Gastrocnemius medialis (tissue), 4 donors: ENCODE measurements around the gene PIGH. TPM values are rescaled to one million over a fixed set of nuclear protein-coding genes. Genes with fewer than 3 reads are reported as not detected.

Source experiments
- ATAC-seq, 2 donors: fragments of 150-250 bp; one replicate each; pipeline ENCODE4 v1.9.1; 2016
- DNase-seq, 2 donors: peaks; one replicate each; pipeline ENCODE4 v3.0.0-alpha.2; 2019
- H3K27ac ChIP-seq, 4 donors: fragments of 200-600 bp; sonication (generic); 1 replicate in 1 of 4; 2 replicates in 3 of 4; pipeline ENCODE4 v1.5.1; 2016 to 2018; ENCODE audit warnings: mild to moderate bottlenecking in 2 of 4, moderate library complexity in 1 of 4
- H3K27me3 ChIP-seq, 3 donors: fragments of 200-600 bp; sonication (generic) in 2 of 3; 1 replicate in 1 of 3; 2 replicates in 2 of 3; pipeline versions ENCODE4 v1.5.1 to v1.6.0; 2016 to 2019; ENCODE audit warnings: mild to moderate bottlenecking in 1 of 3, moderate library complexity in 1 of 3
- H3K36me3 ChIP-seq, 2 donors: fragments of 200-600 bp; sonication (generic) in 1 of 2; one replicate each; pipeline ENCODE4 v1.5.1; 2017 to 2018
- H3K4me1 ChIP-seq, 2 donors: fragments of 200-600 bp; sonication (generic) in 1 of 2; one replicate each; pipeline ENCODE4 v1.5.1; 2016 to 2017; ENCODE audit warnings: mild to moderate bottlenecking in 2 of 2
- H3K4me3 ChIP-seq, 4 donors: fragments of 200-600 bp; sonication (generic) in 3 of 4; 1 replicate in 1 of 4; 2 replicates in 3 of 4; pipeline ENCODE4 v1.5.1; 2016 to 2019; ENCODE audit warnings: mild to moderate bottlenecking in 2 of 4
- H3K9me3 ChIP-seq, 3 donors: fragments of 200-600 bp; sonication (generic) in 2 of 3; 1 replicate in 1 of 3; 2 replicates in 2 of 3; pipeline ENCODE4 v1.5.1; 2016 to 2019
- CTCF ChIP-seq, 5 experiments: fragments of 450-650 bp in 3 of 5; fragments of 200-600 bp in 2 of 5; sonication (generic) in 2 of 5; IDR thresholded peaks in 4 of 5; conservative IDR thresholded peaks in 1 of 5; 1 replicate in 4 of 5; 2 replicates in 1 of 5; pipeline ENCODE4 v1.5.1; 2016 to 2019; ENCODE audit warnings: antibody characterized with exemption in 5 of 5, mild to moderate bottlenecking in 3 of 5, moderate library complexity in 3 of 5
- POLR2A ChIP-seq, 2 donors: fragments of 450-650 bp; IDR thresholded peaks; one replicate each; pipeline ENCODE4 v1.6.1; 2017; ENCODE audit warnings: antibody characterized with exemption in 2 of 2, mild to moderate bottlenecking in 2 of 2, moderate library complexity in 2 of 2
- in situ Hi-C, 4 donors: fragments of 200-750 bp; cut with MboI; loops; one replicate each; pipeline versions ENCODE4 v1.15.0 to v1.8.0; 2017; ENCODE audit warnings: low sequenced_read_pairs in 4 of 4
- intact Hi-C: fragments of 100-400 bp; cut with DNase I; formaldehyde crosslinking; loops from one replicate; pipeline ENCODE4 v1.15.1; 2023; ENCODE audit warnings: low total_unique reads
- total RNA-seq, 4 donors: library from RNA; depleted of rRNA; stranded (reverse); fragments of >200 nt; gene quantifications; one replicate each; pipeline versions ENCODE4 v1.1.0 to v1.2.3, GENCODE V29; 2016

The PIGH gene
- total RNA-seq, 4 donors from 2014 or later, result 27.8 to 48.5 (median 35.3) TPM

- intact Hi-C loops (loop anchor here (1.0 kb wide), 2 partner anchors 8 to 13 kb away; no protein-coding TSS in a partner anchor), in situ Hi-C loops (no loop called here)
- peak in 1 of 2 donors; percentile 73 for TF ChIP-seq POLR2A (IDR thresholded peaks at IDR 0.05)
- TF ChIP-seq CTCF (IDR thresholded peaks at IDR 0.05 in 4 of 5, conservative IDR thresholded peaks at IDR 0.05 in 1 of 5), result no peak
- peaks cover 0 to 7% of the 10 kb centered on the region in 2 donors for H3K36me3 ChIP-seq
- peak; percentile 94 to 97 for ATAC-seq
- H3K4me3 ChIP-seq, result no peak overlapping the region
- H3K9me3 ChIP-seq, result no peaks in the 10 kb centered on the region
- DNase-seq, result peak; percentile 31 to 59
- peaks cover 10 to 35% of the 10 kb centered on the region in 2 donors for H3K4me1 ChIP-seq
- peak overlapping the region; percentile 63 to 89 (median 80) for H3K27ac ChIP-seq
- no peaks in the 10 kb centered on the region for H3K27me3 ChIP-seq
These were observed 36.4 kb upstream of the PIGH start for GRCh38 chr14:67636361-67636919.

- no peaks in the 10 kb centered on the region for H3K9me3 ChIP-seq
- in situ Hi-C loops (no loop called here), intact Hi-C loops (no loop called here)
- no peaks in the 10 kb centered on the region for H3K27me3 ChIP-seq
- ATAC-seq (no peak), DNase-seq (no peak)
- H3K36me3 ChIP-seq, result peaks cover 0 to 7% of the 10 kb centered on the region in 2 donors
- peaks cover 10 to 39% of the 10 kb centered on the region in 2 donors for H3K4me1 ChIP-seq
- H3K27ac ChIP-seq, result peak overlapping the region in 1 of 4 donors; percentile 89
- H3K4me3 ChIP-seq, result no peak overlapping the region
- TF ChIP-seq CTCF (IDR thresholded peaks at IDR 0.05 in 4 of 5, conservative IDR thresholded peaks at IDR 0.05 in 1 of 5) (no peak), POLR2A (IDR thresholded peaks at IDR 0.05) (no peak)
These were observed 33.5 kb upstream of the PIGH start for GRCh38 chr14:67633451-67634147.

- Histone ChIP-seq H3K36me3 (peaks cover 0 to 15% of the 10 kb centered on the region in 2 donors), H3K27me3 (no peaks in the 10 kb centered on the region), H3K4me3 (no peak overlapping the region), H3K4me1 (peaks cover 6 to 17% of the 10 kb centered on the region in 2 donors), H3K9me3 (no peaks in the 10 kb centered on the region), H3K27ac (peak overlapping the region in 2 of 4 donors; percentile 36 to 52)
- in situ Hi-C loops, result no loop called here
- ATAC-seq (no peak), DNase-seq (no peak)
- intact Hi-C loops, result no loop called here
- TF ChIP-seq CTCF (IDR thresholded peaks at IDR 0.05 in 4 of 5, conservative IDR thresholded peaks at IDR 0.05 in 1 of 5), result no peak
- TF ChIP-seq POLR2A (IDR thresholded peaks at IDR 0.05), result no peak
These were observed 30.9 kb upstream of the PIGH start for GRCh38 chr14:67630938-67631337.

GRCh38 chr14:67630186-67630585 lies 30.1 kb upstream of the PIGH start:
- intact Hi-C loops (no loop called here), in situ Hi-C loops (no loop called here)
- no peak overlapping the region for H3K4me3 ChIP-seq
- peak overlapping the region in 1 of 4 donors; percentile 36 for H3K27ac ChIP-seq
- no peak for DNase-seq
- H3K36me3 ChIP-seq, result peaks cover 0 to 15% of the 10 kb centered on the region in 2 donors
- H3K9me3 ChIP-seq, result no peaks in the 10 kb centered on the region
- no peak for ATAC-seq
- TF ChIP-seq POLR2A (IDR thresholded peaks at IDR 0.05), result no peak
- TF ChIP-seq CTCF (IDR thresholded peaks at IDR 0.05 in 4 of 5, conservative IDR thresholded peaks at IDR 0.05 in 1 of 5), result no peak
- H3K4me1 ChIP-seq, result peaks cover 0 to 10% of the 10 kb centered on the region in 2 donors
- no peaks in the 10 kb centered on the region for H3K27me3 ChIP-seq
